ENCODE results near the gene CDK7.

- TF ChIP-seq, protein P1, sequence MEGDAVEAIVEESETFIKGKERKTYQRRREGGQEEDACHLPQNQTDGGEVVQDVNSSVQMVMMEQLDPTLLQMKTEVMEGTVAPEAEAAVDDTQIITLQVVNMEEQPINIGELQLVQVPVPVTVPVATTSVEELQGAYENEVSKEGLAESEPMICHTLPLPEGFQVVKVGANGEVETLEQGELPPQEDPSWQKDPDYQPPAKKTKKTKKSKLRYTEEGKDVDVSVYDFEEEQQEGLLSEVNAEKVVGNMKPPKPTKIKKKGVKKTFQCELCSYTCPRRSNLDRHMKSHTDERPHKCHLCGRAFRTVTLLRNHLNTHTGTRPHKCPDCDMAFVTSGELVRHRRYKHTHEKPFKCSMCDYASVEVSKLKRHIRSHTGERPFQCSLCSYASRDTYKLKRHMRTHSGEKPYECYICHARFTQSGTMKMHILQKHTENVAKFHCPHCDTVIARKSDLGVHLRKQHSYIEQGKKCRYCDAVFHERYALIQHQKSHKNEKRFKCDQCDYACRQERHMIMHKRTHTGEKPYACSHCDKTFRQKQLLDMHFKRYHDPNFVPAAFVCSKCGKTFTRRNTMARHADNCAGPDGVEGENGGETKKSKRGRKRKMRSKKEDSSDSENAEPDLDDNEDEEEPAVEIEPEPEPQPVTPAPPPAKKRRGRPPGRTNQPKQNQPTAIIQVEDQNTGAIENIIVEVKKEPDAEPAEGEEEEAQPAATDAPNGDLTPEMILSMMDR (IDR thresholded peaks at IDR 0.05; ENCODE audit: low read length) = no peak
- TF ChIP-seq EZH2 (IDR thresholded peaks at IDR 0.05; ENCODE audit: borderline replicate concordance, low read length) = no peak
These were observed 36.7 kb downstream of the CDK7 start for GRCh38 chr5:69271376-69271775.
